GM23338 (cell line): ENCODE data around the gene SLC44A1. TPM values are rescaled to one million over a fixed set of nuclear protein-coding genes. Genes with fewer than 3 reads are reported as not detected.
A peak's percentile ranks its signal among the peaks of the same experiment; 100 is the strongest.

Experiments used
- ATAC-seq: fragments of 200-7000 bp; cut with Tn5 transposase; 3 replicates; pipeline ENCODE4 v1.9.1; 2020
- DNase-seq: peaks from one replicate; pipeline ENCODE4 v3.0.0-alpha.2; 2015; ENCODE audit warnings: low spot score
- H2AFZ ChIP-seq: fragments of 200-600 bp; sonication (generic); 2 replicates; pipeline ENCODE4 v1.8.0; 2016; ENCODE audit warnings: antibody characterized with exemption, mild to moderate bottlenecking, moderate library complexity
- H3F3A ChIP-seq: fragments of 200-600 bp; sonication (generic); replicated peaks from 2 replicates; pipeline ENCODE4 v1.8.0; 2017; ENCODE audit warnings: antibody characterized with exemption, mixed run types, low read depth
- H3K27ac ChIP-seq: fragments of 200-600 bp; sonication (generic); 2 replicates; pipeline ENCODE4 v1.6.1; 2016; ENCODE audit warnings: low read depth
- H3K27me3 ChIP-seq: fragments of 200-600 bp; sonication (generic); 2 replicates; pipeline ENCODE4 v1.8.0; 2016; ENCODE audit warnings: mild to moderate bottlenecking, mixed run types, moderate library complexity; ENCODE audit not compliant: insufficient read depth
- H3K36me3 ChIP-seq: fragments of 200-600 bp; sonication (generic); 2 replicates; pipeline ENCODE4 v1.8.0; 2016; ENCODE audit warnings: mild to moderate bottlenecking; ENCODE audit not compliant: insufficient read depth
- H3K4me1 ChIP-seq: fragments of 200-600 bp; sonication (generic); 2 replicates; pipeline ENCODE4 v1.8.0; 2016; ENCODE audit warnings: mild to moderate bottlenecking, moderate library complexity; ENCODE audit not compliant: insufficient read depth
- H3K4me2 ChIP-seq: fragments of 200-600 bp; sonication (generic); 2 replicates; pipeline ENCODE4 v1.7.1; 2017; ENCODE audit warnings: mixed run types
- H3K4me3 ChIP-seq: fragments of 200-600 bp; sonication (generic); 2 replicates; pipeline ENCODE4 v1.6.1; 2016; ENCODE audit warnings: mixed run types
- H3K79me2 ChIP-seq: fragments of 200-600 bp; sonication (generic); replicated peaks from 2 replicates; pipeline ENCODE4 v1.8.0; 2017; ENCODE audit warnings: mild to moderate bottlenecking; ENCODE audit not compliant: insufficient read depth
- H3K9me2 ChIP-seq: fragments of 200-600 bp; sonication (generic); 2 replicates; pipeline ENCODE4 v1.8.0; 2017; ENCODE audit not compliant: insufficient read depth
- H4K20me1 ChIP-seq: fragments of 200-600 bp; sonication (generic); replicated peaks from 2 replicates; pipeline ENCODE4 v1.8.0; 2017; ENCODE audit warnings: mild to moderate bottlenecking; ENCODE audit not compliant: insufficient read depth
- H3K27ac Mint-ChIP-seq: 2 replicates; pipeline ENCODE4 v1.8.0; 2020; ENCODE audit warnings: inconsistent platforms, mild to moderate bottlenecking, moderate library complexity, mixed read lengths
- H3K27me3 Mint-ChIP-seq: 3 replicates; pipeline ENCODE4 v1.8.0; 2022; ENCODE audit warnings: low read depth, mild to moderate bottlenecking, moderate library complexity, mixed read lengths, inconsistent platforms; ENCODE audit not compliant: insufficient read depth, poor library complexity
- H3K36me3 Mint-ChIP-seq: 3 replicates; pipeline ENCODE4 v1.8.0; 2021; ENCODE audit warnings: low read depth, mild to moderate bottlenecking, inconsistent platforms, moderate library complexity, mixed read lengths
- H3K4me1 Mint-ChIP-seq: 3 replicates; pipeline ENCODE4 v1.8.0; 2020; ENCODE audit warnings: mild to moderate bottlenecking, inconsistent platforms, mixed read lengths
- H3K4me3 Mint-ChIP-seq: 3 replicates; pipeline ENCODE4 v1.8.0; 2021; ENCODE audit warnings: moderate library complexity, mild to moderate bottlenecking, inconsistent platforms, mixed read lengths
- H3K9me3 Mint-ChIP-seq: 3 replicates; pipeline ENCODE4 v1.8.0; 2020; ENCODE audit warnings: moderate library complexity, mild to moderate bottlenecking, inconsistent platforms, mixed read lengths
- CREB1 ChIP-seq: fragments of 250-450 bp; sonication (Bioruptor Pico); IDR thresholded peaks from 2 replicates; pipeline ENCODE4 v1.5.0; 2020; ENCODE audit warnings: low read depth, mild to moderate bottlenecking, moderate library complexity
- EZH2 ChIP-seq: fragments of 200-600 bp; sonication (generic); IDR thresholded peaks from one replicate; pipeline ENCODE4 v1.8.0; 2017; ENCODE audit warnings: antibody characterized with exemption, mild to moderate bottlenecking, low read depth; ENCODE audit not compliant: unreplicated experiment
- EZH2phosphoT487 ChIP-seq: fragments of 200-600 bp; sonication (generic); IDR thresholded peaks from one replicate; pipeline ENCODE4 v1.8.1; 2018; ENCODE audit warnings: antibody characterized with exemption; ENCODE audit not compliant: unreplicated experiment
- JUNB ChIP-seq: IDR thresholded peaks from one replicate; pipeline ENCODE4 v1.6.1; 2016; ENCODE audit warnings: antibody characterized with exemption; ENCODE audit not compliant: unreplicated experiment
- STAT1 ChIP-seq: IDR thresholded peaks from one replicate; pipeline ENCODE4 v1.6.1; 2016; ENCODE audit warnings: antibody characterized with exemption; ENCODE audit not compliant: unreplicated experiment
- ZNF114 ChIP-seq: fragments of 250-450 bp; sonication (Bioruptor Pico); IDR thresholded peaks from 2 replicates; pipeline ENCODE4 v1.5.0; 2020; ENCODE audit warnings: mild to moderate bottlenecking, moderate library complexity
- ZNF331 ChIP-seq: fragments of 250-450 bp; sonication (Bioruptor Pico); IDR thresholded peaks from 2 replicates; pipeline ENCODE4 v1.5.0; 2020; ENCODE audit warnings: low read depth, mild to moderate bottlenecking, moderate library complexity
- polyA plus RNA-seq: library from polyadenylated mRNA; unstranded; fragments of >200 nt; fragmentation: Nextera tagmentation; extraction: Ambion mirVana; gene quantifications from 2 replicates; pipeline ENCODE4 v1.2.1, GENCODE V29; 2016
- total RNA-seq: library from RNA; depleted of rRNA; stranded (reverse); fragments of >200 nt; shearing (Covaris generic); gene quantifications from 2 replicates; pipeline ENCODE4 v1.2.3, GENCODE V29; 2014
- TF ChIP-seq, protein P1 (sequence below): IDR thresholded peaks from 2 replicates; pipeline ENCODE4 v1.6.1; 2016; ENCODE audit warnings: antibody characterized with exemption

Gene SLC44A1
- total and polyA plus RNA-seq, 2 experiments from 2014 or later, result 14.9 to 75.0 TPM

DNA sequence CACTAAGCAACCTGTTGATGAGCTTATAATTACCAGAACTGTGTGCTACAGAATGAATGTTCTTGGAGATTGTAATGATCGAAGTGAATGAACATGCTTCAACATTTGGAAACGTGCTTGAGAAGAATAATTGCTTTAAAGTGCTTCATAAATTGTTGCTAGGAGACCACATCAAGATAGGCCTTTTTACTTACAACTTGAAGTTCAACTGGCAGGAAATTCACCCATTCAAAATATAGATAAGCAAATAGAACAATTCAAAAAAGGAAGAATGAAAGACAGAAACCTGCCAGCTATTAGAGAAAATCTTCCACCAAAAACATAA lies 38.0 kb upstream of the SLC44A1 start:
- Histone ChIP-seq H3K36me3 (no peaks in the 10 kb centered on the region), H3K27ac (no peak overlapping the region), H4K20me1 (no peaks in the 10 kb centered on the region), H3K9me2 (0 out of 2 replicates have a peak, but pooled peaks cover 6% of the 10 kb centered on the region), H3K4me2 (no peak overlapping the region), H3K27me3 (no peaks in the 10 kb centered on the region), H3K4me1 (no peaks in the 10 kb centered on the region), H3K4me3 (no peak overlapping the region), H2AFZ (no peak overlapping the region), H3F3A (no peaks in the 10 kb centered on the region), H3K79me2 (no peaks in the 10 kb centered on the region)
- H3K4me1 Mint-ChIP-seq, result no peaks in the 10 kb centered on the region
- DNase-seq (no peak), ATAC-seq (no peak)
- no peaks in the 10 kb centered on the region for H3K27me3 Mint-ChIP-seq
- no peak for TF ChIP-seq STAT1
- no peak for TF ChIP-seq ZNF331 (CRISPR knock-in tag)
- no peaks in the 10 kb centered on the region for H3K9me3 Mint-ChIP-seq
- H3K27ac Mint-ChIP-seq, result no peak overlapping the region
- H3K4me3 Mint-ChIP-seq, result no peak overlapping the region
- no peaks in the 10 kb centered on the region for H3K36me3 Mint-ChIP-seq

DNA sequence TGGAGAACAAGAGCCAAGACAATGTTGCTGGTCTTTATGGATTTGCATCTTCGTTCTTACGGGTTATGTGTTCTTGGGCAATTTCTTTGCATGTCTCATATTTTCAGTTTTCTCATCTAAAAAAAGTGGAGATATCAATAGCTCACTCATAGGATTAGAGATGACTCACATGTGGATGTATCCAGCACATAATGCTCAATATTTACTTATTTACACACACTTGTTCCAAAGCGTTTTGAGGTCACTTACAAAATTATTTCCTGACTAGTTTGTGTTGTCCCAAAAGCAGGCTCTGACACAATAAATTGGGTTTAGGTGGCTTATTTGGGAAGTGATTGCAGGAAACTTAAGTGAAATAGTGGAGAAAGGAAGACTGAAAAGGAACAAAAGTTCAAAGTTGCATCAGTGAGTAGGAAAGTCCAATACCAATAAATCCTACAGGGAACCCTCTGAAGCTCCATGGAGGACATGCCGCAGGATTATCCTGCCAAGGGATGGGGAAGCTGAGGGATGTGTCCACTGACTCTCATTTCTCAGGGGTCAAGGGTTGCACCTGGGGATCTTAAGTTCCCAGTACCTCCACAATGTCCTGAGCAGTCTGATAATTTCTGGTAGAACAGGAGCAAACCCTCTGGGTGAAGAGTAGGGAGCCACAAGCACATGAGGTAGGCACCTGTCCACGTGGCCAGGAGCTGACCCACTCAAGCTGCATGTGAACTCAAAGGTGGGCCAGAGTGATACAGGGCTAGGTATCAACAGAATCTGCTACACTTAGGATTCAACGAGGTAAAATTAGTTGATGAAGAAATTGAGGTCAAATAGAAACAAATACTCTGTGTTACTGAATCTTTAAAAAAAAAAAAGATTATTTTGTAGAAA lies 37.4 kb upstream of the SLC44A1 start:
- no peak overlapping the region for H3K4me3 ChIP-seq
- Mint-ChIP-seq H3K9me3 (no peaks in the 10 kb centered on the region), H3K36me3 (no peaks in the 10 kb centered on the region), H3K4me3 (no peak overlapping the region), H3K27ac (no peak overlapping the region), H3K27me3 (no peaks in the 10 kb centered on the region), H3K4me1 (no peaks in the 10 kb centered on the region)
- H3K27me3 ChIP-seq, result no peaks in the 10 kb centered on the region
- DNase-seq (no peak), ATAC-seq (no peak)
- no peak overlapping the region for H3K4me2 ChIP-seq
- no peaks in the 10 kb centered on the region for H3K36me3 ChIP-seq
- no peaks in the 10 kb centered on the region for H3K4me1 ChIP-seq
- H3K27ac ChIP-seq, result no peak overlapping the region
- H4K20me1 ChIP-seq, result no peaks in the 10 kb centered on the region
- TF ChIP-seq, protein P1, sequence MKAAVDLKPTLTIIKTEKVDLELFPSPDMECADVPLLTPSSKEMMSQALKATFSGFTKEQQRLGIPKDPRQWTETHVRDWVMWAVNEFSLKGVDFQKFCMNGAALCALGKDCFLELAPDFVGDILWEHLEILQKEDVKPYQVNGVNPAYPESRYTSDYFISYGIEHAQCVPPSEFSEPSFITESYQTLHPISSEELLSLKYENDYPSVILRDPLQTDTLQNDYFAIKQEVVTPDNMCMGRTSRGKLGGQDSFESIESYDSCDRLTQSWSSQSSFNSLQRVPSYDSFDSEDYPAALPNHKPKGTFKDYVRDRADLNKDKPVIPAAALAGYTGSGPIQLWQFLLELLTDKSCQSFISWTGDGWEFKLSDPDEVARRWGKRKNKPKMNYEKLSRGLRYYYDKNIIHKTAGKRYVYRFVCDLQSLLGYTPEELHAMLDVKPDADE, result no peak
- no peak for TF ChIP-seq ZNF331 (CRISPR knock-in tag)
- no peak for TF ChIP-seq ZNF114 (CRISPR knock-in tag)
- no peaks in the 10 kb centered on the region for H3F3A ChIP-seq
- no peak overlapping the region for H2AFZ ChIP-seq
- 0 out of 2 replicates have a peak, but pooled peaks cover 6% of the 10 kb centered on the region for H3K9me2 ChIP-seq
- H3K79me2 ChIP-seq, result no peaks in the 10 kb centered on the region

DNA sequence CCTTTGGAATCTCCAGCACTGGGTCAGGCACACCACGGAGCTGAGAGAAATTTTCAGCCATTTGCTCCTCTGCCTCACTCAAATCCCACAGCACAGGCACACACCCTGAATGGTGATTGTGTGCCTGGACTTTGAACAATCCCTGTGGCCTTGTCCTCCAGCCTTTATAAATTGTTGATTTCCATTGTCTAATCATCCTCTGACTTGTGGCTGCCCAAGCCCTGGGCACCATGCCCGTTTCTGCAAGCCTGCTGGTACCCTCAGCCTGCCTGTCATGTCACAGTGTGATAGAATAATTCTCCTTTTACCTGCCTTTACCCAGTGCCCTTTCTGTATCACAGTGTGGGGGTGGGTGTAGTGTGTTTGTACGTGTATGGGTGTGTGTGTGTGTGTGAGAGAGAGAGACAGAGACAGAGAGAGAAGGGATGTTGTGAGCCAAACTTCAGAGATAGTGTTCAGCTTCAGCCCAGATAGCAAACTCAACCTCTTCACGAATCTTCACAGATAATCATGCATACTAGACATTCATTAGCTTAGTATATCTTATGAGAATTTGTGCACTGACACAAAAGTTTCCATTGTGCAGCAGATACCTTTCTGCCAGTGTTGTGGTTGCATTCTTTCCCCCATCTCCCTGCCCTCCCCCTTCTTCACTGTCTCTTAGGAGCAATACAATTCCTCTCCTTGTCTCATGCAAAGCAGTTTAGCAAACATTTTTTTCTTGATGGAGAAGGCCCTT lies 27.8 kb upstream of the SLC44A1 start:
- no peak overlapping the region for H3K27ac ChIP-seq
- no peaks in the 10 kb centered on the region for H3K27me3 ChIP-seq
- no peaks in the 10 kb centered on the region for H3K79me2 ChIP-seq
- DNase-seq, result no peak
- H3K27ac Mint-ChIP-seq, result no peak overlapping the region
- H2AFZ ChIP-seq, result 0 out of 2 replicates have a peak overlapping the region, but pooled peaks have one; percentile 43
- H3K9me2 ChIP-seq, result no peaks in the 10 kb centered on the region
- peak; percentile 48 for ATAC-seq
- H3K4me1 Mint-ChIP-seq, result peaks cover 14% of the 10 kb centered on the region
- no peaks in the 10 kb centered on the region for H3F3A ChIP-seq
- no peaks in the 10 kb centered on the region for H3K27me3 Mint-ChIP-seq
- peaks cover 2% of the 10 kb centered on the region; the same call in 2 of the 3 replicates for H3K36me3 Mint-ChIP-seq
- H3K4me2 ChIP-seq, result 0 out of 2 replicates have a peak overlapping the region, but pooled peaks have one; percentile 27
- no peaks in the 10 kb centered on the region for H3K36me3 ChIP-seq
- no peaks in the 10 kb centered on the region for H3K9me3 Mint-ChIP-seq
- H3K4me3 ChIP-seq, result no peak overlapping the region
- H3K4me3 Mint-ChIP-seq, result no peak overlapping the region
- H4K20me1 ChIP-seq, result no peaks in the 10 kb centered on the region
- peaks cover 9% of the 10 kb centered on the region for H3K4me1 ChIP-seq
- TF ChIP-seq, protein P1, result no peak
- TF ChIP-seq JUNB (no peak), CREB1 (CRISPR knock-in tag) (no peak), EZH2phosphoT487 (no peak), EZH2 (no peak)
